ENCODE results near the gene MAP6D1.

The MAP6D1 gene

DNA sequence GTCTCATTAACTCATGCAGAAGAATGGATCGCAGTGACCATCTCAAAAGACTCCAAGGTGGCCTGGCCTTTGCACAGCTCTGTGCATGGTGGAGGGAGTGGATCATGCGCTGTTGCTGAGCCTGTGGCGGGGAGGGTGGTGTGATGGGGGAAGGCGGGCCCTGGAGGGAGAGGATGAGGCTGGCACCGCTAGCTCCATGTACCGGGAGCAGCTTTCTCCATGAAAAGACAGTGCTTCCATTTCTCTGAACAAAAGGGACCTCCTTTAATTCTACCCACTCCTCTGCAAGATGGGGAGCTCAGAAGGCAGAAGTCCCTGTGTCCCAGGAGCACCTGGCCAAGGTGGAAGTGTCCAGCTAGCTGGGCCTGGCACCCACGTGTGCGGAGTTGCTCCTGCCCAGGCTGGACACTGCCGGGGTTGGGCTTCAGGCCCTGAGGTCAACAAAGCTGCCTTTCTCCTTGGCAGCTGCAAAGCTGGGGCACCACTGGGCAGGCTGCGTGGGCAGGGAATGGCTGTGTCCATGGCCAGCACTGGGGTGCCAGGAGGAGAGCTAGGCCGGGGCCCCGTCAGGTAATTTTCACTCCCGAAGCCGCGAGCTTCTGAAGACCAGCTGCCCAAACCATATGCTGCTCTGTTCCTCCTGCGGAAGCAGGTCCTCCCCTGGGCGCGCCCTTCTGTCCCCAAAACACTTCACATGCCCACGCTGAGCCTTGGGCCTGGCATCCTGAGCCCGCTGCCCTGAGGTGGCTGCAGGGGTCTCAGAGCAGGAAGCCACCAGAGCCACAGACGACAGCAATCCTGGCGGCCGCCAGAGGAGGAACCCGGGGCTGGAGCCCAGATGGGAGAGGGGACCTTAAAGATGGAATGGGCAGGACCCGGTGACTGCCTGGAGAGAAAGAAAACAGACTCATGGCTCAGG lies 6.4 kb downstream of the MAP6D1 start:
- no peaks in the 10 kb centered on the region for H3K27me3 ChIP-seq (ENCODE audit: insufficient read depth, low read length, poor library complexity)
- H2AFZ ChIP-seq (ENCODE audit: low read depth, low read length): no peak overlapping the region
- DNase-seq: no peak
- H3K4me1 ChIP-seq (ENCODE audit: insufficient read depth, low read length): no peaks in the 10 kb centered on the region
- peaks cover 16% of the 10 kb centered on the region for H3K36me3 ChIP-seq (ENCODE audit: insufficient read depth, low read length)
- H3K4me2 ChIP-seq (ENCODE audit: insufficient read depth, low read length): no peak overlapping the region
- no peak overlapping the region for H3K27ac ChIP-seq (ENCODE audit: low read length)
- ATAC-seq (ENCODE audit: insufficient read depth, low read depth): no peak
- H3K79me2 ChIP-seq (ENCODE audit: insufficient read depth, low read length): no peaks in the 10 kb centered on the region
- no peak overlapping the region for H3K9ac ChIP-seq (ENCODE audit: low read depth, low read length)
- no peak for TF ChIP-seq EZH2 (IDR thresholded peaks at IDR 0.05; ENCODE audit: borderline replicate concordance, low read depth, low read length, severe bottlenecking)
- TF ChIP-seq, protein P1, sequence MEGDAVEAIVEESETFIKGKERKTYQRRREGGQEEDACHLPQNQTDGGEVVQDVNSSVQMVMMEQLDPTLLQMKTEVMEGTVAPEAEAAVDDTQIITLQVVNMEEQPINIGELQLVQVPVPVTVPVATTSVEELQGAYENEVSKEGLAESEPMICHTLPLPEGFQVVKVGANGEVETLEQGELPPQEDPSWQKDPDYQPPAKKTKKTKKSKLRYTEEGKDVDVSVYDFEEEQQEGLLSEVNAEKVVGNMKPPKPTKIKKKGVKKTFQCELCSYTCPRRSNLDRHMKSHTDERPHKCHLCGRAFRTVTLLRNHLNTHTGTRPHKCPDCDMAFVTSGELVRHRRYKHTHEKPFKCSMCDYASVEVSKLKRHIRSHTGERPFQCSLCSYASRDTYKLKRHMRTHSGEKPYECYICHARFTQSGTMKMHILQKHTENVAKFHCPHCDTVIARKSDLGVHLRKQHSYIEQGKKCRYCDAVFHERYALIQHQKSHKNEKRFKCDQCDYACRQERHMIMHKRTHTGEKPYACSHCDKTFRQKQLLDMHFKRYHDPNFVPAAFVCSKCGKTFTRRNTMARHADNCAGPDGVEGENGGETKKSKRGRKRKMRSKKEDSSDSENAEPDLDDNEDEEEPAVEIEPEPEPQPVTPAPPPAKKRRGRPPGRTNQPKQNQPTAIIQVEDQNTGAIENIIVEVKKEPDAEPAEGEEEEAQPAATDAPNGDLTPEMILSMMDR (IDR thresholded peaks at IDR 0.05; ENCODE audit: borderline replicate concordance, extremely low read depth, low read length, poor library complexity, severe bottlenecking): no peak
- H4K20me1 ChIP-seq (ENCODE audit: insufficient read depth, low read length): no peaks in the 10 kb centered on the region
- H3K9me3 ChIP-seq (ENCODE audit: insufficient read depth, low read length, severe bottlenecking): no peaks in the 10 kb centered on the region
- H3K4me3 ChIP-seq (ENCODE audit: low read depth in 1 of 2, low read length in 2 of 2): no peak overlapping the region

- DNase-seq: no peak
Measured at GRCh38 chr3:183818041-183818620, 7.2 kb downstream of the MAP6D1 start.

DNA sequence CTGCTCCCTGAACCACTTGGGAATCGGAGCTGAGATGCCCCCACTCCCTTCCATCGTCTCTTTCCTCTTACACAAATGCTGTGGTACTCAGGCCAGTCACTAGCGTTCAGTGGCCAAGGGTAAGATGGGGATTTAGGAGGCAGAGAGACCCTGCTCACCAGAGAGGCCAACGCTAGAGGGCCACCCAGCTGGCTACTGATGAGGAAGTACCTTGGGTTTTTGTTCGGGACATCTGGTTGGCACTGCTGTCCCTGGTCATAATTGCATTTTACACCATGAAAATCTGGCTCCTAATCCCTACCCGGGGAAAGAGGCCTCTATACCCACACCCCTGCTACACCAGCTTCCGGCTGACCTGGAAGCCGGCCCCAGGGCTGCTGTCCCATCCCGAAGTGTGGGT lies 7.7 kb downstream of the MAP6D1 start:
- H3K9ac ChIP-seq (ENCODE audit: low read depth, low read length): no peak overlapping the region

More at GRCh38 chr3:183818041-183818620, 7.2 kb downstream of the MAP6D1 start:
- ATAC-seq (ENCODE audit: insufficient read depth, low read depth): no peak
- Histone ChIP-seq H3K4me3 (ENCODE audit: low read depth in 1 of 2, low read length in 2 of 2) (no peak overlapping the region), H3K9ac (ENCODE audit: low read depth, low read length) (no peak overlapping the region), H3K27ac (ENCODE audit: low read length) (no peak overlapping the region), H2AFZ (ENCODE audit: low read depth, low read length) (no peak overlapping the region), H3K4me1 (ENCODE audit: insufficient read depth, low read length) (no peaks in the 10 kb centered on the region), H3K4me2 (ENCODE audit: insufficient read depth, low read length) (no peak overlapping the region), H3K36me3 (ENCODE audit: insufficient read depth, low read length) (peaks cover 17% of the 10 kb centered on the region), H3K27me3 (ENCODE audit: insufficient read depth, low read length, poor library complexity) (no peaks in the 10 kb centered on the region), H4K20me1 (ENCODE audit: insufficient read depth, low read length) (no peaks in the 10 kb centered on the region), H3K79me2 (ENCODE audit: insufficient read depth, low read length) (no peaks in the 10 kb centered on the region), H3K9me3 (ENCODE audit: insufficient read depth, low read length, severe bottlenecking) (no peaks in the 10 kb centered on the region)
- TF ChIP-seq, protein P1 (IDR thresholded peaks at IDR 0.05; ENCODE audit: borderline replicate concordance, extremely low read depth, low read length, poor library complexity, severe bottlenecking): no peak
- TF ChIP-seq EZH2 (IDR thresholded peaks at IDR 0.05; ENCODE audit: borderline replicate concordance, low read depth, low read length, severe bottlenecking): no peak

More for the DNA sequence above, 7.7 kb downstream of the MAP6D1 start:
- Histone ChIP-seq H3K4me1 (ENCODE audit: insufficient read depth, low read length) (no peaks in the 10 kb centered on the region), H3K9me3 (ENCODE audit: insufficient read depth, low read length, severe bottlenecking) (no peaks in the 10 kb centered on the region), H3K36me3 (ENCODE audit: insufficient read depth, low read length) (peaks cover 22% of the 10 kb centered on the region), H2AFZ (ENCODE audit: low read depth, low read length) (no peak overlapping the region), H3K4me2 (ENCODE audit: insufficient read depth, low read length) (no peak overlapping the region), H4K20me1 (ENCODE audit: insufficient read depth, low read length) (no peaks in the 10 kb centered on the region), H3K27me3 (ENCODE audit: insufficient read depth, low read length, poor library complexity) (no peaks in the 10 kb centered on the region), H3K4me3 (ENCODE audit: low read depth in 1 of 2, low read length in 2 of 2) (no peak overlapping the region), H3K27ac (ENCODE audit: low read length) (no peak overlapping the region), H3K79me2 (ENCODE audit: insufficient read depth, low read length) (no peaks in the 10 kb centered on the region)
- ATAC-seq (ENCODE audit: insufficient read depth, low read depth) (no peak), DNase-seq (no peak)
- no peak for TF ChIP-seq EZH2 (IDR thresholded peaks at IDR 0.05; ENCODE audit: borderline replicate concordance, low read depth, low read length, severe bottlenecking)
- TF ChIP-seq, protein P1 (IDR thresholded peaks at IDR 0.05; ENCODE audit: borderline replicate concordance, extremely low read depth, low read length, poor library complexity, severe bottlenecking): no peak

Measured in DND-41 (cell line).